ENCODE results near the gene WDR86. TPM values are rescaled to one million over a fixed set of nuclear protein-coding genes. Genes with fewer than 3 reads are reported as not detected.

Gene WDR86
- total RNA-seq, 1 experiment from 2014 or later, result not detected

DNA sequence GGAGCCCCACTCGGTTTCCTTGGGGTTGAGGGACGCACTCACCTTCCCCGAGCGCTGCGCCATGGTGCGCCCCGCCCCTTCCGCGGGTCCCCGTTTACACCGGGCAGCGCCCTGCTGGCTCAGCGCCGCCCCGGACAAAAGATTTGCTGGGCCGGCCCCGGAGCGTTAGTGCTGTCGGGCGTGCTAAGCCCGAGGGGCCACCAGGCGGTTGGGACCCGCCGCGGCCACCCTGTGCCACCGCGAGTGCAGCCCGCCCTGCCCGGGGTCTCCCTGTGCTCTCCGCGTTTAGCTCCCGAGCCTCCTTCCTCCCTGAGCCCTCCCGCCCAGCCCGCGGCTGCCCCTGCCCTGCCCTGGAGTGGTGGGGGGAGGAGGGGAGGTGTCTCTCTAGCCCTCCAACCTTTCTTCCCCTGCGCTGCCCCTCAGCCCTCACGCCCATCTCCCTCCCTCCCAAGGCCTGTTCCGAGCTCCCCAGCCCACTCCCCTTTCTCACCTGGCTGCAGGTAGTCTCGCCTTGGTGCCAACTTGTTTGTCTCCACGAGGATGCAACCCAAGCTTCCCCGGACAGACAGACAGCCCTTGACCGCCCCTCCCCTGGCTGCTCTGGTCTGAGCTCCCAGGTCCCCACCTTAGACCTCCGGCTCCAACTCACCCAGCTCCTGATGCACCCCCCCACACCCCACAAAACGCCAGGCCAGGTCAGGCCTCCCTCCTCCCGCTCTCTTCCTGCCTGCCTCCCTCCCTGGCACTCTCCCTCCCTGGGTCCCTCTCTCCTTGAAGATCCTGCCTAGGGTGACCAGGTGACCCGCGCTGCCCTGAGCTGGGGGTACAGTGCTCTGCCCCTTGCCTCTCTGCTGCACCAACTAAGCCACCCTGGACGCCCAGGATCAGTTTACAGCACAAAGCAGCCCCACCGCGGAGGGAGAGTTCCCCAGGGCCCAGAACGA lies 30.3 kb upstream of the WDR86 start, which contains the start of gene CRYGN:
Gene CRYGN (minus strand): TSS at position 287 of the 944 bp plus-strand sequence. CDS start 224 bp downstream, at position 63.
- no peak for DNase-seq (ENCODE audit: low spot score)

DNA sequence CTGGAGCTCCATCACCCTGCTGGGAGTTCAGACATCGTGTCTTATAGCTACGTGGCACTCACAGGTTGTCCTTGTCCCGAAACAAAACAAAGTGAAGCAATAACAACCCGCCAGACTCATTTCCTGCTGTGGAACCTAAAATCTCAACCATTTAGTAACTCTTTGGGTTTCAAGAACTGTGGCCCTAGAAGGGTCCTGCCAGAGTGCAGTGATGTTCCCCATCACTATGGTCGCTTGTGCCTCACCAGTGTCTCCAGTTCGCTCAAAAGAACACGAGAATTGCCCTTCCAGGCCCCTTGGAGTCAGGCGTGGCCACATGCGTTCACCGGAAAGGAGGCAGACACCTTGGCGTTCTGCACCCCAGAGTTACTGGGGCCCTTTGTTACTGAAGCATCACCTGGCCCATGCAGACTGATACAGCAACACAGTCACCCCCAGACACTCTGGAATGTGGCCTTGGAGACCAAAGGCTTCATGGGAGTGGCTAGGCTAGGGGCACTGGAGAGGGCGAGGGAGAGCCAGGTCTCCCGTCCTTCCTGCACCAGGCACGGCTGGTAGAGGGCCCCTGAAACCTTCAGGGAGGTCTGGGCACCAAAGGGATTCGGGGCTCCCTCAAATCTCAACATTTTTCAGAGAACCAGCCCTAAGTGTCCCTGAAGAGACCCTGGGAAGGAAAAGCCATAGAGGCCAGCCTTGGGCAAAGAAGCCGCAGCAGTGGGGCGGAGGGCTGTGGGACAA lies 29.2 kb upstream of the WDR86 start:
- DNase-seq (ENCODE audit: low spot score), result no peak

DNA sequence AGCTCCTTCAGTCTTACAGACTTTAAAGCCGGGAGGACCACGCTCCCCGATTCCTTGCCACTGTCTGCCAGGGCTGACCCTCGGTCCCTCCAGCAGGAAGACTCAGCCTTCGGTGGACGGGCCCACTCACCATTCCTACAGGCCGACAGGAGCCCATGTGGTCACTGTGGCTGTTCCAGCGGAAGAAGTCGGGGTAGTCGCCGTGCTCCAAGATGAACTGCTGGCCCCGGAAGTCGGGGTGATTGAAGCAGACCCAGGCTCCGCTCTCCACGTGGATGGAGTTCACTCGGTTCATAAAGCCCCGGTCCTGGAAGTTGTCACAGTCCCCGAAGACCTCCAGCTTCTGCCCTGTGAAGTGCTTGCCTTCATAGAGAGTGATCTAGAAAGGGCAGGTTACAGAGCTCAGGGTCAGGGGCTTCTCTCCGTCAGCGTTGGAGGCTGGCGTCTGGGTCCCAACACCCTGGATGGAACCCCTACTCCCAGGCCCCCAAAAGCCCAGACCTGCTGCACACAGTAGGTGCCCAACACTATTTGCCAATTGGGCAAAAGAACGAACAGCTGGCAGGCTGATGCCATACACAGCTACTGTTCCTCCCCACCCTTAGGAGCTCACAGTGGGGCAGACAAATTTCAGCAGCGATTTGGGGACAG lies 28.2 kb upstream of the WDR86 start:
- DNase-seq (ENCODE audit: low spot score), result no peak

DNA sequence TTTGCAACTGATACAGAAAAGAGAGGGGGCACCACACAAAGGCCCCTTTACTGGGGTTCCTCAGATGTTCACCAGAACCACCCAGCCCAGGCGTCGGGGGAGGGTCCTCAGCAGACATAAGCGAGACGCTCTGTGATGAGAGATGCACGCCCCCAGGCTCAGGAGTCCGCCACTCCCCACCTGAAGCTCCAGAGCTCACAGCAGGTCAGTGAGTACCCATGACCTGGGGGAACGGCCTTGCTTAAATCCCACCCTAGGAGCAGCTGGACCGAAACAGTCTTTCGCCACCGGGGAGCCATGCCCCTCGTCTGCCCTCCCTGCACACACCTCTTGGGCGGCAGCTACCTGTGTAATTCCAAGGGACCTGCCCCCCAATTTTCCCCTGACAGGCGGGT lies 27.3 kb upstream of the WDR86 start:
- no peak for DNase-seq (ENCODE audit: low spot score)

DNA sequence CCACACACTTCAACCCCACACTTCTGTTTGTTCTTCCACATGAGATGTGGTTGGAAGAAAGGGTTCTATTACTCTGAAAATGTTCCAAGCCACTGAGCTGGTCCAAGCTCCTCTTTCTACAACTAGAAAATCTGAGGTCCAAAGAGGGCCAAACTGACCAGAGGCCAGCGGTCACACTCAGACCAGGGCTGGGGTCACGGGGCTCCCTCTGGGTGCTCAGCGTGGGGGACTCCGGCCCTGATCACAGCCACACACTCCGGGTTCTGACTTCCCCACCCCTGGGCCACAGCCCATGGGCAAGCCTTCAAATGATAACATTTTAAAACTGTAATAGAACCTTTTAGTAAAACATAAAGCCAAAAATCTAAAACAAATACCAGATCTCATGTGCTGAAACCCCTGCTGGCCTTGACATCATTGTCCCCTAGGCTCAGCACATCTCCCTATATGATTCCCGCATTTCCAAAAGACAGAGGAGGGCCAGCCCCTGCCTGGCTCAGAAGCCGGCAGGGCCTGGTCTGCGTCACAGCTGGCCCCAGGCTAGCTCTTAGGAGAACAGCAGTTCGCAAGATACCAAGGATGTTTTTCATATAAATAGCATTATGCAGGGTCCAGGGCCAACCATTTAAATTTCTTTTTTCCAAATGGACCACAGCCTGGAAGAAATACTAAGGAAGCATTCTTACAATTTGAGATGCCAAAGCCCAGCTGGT lies 26.8 kb upstream of the WDR86 start:
- DNase-seq (ENCODE audit: low spot score), result no peak

DNA sequence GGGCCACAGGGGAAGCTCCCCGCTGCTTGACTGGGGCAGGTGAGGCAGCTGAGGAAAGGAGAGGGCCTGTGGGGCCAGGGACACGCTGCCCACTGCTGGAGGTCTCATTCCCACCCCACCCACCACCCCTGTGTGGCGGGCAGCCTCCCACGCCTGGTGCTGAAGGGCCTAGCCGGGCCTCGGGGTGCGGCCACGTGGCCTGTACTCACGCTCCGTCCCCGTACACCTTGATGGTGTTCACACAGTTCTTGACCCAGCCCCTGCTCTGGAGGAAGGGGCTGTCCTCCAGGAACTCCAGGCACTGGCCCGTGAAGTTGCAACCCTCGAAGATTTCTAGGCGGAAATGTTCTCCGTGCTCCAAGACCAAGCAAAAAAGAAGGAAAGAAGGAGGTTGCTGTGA lies 26.1 kb upstream of the WDR86 start:
- DNase-seq (ENCODE audit: low spot score), result no peak

DNA sequence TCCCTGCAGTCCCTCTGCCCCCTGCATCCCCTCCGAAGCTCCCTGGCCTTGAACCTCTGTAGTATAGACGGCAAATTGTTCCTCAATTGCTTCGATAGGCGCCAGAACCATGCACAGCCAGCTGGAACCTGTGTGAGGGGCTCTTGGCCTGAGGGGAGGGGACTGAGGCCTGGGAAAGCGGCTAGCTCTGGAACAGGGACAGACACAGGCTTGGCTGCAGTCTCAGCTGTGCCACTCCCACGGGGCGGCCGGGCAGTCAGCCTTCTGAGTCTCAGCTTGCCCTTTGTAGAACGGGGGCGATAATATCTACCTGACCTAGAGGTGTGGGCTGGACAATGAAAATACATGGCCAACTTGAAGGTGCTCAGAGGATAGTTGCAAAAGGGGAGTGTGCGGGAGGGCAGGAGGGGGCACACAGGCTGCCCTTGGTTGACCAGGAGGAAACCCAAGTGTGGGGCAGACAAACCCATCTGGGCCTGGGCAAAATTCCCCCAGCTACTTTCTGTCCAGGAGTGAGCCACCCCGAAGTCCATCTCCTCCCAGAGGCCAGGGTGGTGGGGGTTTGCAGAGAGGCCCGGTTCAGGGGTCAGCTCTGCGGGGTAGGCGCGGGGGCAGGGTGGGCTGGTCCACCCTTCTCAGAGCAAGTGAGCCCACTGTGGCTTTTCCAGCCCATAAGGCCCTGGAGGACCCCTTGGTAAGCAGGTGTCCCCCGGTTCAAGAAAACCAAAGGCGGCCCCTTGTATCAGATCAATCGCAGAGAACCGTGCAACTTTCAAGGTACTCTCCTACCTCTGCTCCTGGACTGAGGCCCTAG lies 25.5 kb upstream of the WDR86 start:
- DNase-seq (ENCODE audit: low spot score), result no peak

DNA sequence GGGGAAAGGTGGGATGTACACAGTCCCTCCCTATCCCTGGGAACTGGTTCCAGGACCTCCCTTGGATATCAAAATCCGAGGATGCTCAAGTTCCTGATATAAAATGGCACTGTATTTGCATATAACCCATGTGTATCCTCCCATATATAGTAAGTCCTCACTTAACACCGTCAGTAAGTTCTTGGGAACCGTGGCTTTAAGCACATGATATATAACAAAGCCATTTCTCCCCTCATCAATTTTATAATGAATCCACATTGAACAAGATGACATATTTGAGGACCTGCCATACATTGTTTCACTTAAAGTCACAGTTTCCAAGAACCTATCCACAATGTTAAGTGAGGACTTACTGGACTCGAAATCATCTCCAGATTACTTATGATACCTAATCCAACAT lies 24.7 kb upstream of the WDR86 start:
- no peak for DNase-seq (ENCODE audit: low spot score)

DNA sequence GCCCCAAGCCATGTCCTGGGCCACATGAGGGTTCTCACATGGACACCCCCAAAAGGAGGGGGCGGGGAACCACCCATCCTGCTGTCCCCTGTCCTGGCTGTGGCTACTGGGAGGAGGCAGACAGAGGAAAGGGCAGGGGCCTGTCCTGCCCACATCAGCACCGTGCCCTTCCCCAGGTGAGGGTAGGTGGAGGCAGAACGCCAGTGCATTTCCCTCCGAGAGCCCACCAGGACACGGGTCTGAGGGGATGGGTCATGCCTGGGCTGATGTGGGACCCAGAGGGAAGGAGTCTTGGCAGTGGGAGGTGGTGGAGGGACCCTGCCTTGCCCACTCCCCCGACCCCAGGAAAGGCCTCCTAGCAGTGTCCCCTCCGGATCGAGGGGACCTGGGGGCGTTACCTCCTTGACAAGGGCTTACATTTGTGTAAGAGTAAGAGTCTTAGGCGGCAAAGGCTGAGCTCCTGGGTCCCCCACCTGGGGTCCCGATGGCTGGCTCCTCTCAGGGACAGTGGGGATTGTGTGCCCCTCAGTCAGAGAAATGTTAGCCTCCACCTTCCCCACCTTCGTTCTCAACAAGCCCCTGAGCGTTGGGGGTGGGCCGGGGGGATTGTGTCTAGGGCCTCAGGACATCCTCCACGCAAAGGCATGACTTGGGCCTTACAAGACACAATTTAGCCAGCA lies 24.0 kb upstream of the WDR86 start:
- DNase-seq (ENCODE audit: low spot score), result no peak

DNA sequence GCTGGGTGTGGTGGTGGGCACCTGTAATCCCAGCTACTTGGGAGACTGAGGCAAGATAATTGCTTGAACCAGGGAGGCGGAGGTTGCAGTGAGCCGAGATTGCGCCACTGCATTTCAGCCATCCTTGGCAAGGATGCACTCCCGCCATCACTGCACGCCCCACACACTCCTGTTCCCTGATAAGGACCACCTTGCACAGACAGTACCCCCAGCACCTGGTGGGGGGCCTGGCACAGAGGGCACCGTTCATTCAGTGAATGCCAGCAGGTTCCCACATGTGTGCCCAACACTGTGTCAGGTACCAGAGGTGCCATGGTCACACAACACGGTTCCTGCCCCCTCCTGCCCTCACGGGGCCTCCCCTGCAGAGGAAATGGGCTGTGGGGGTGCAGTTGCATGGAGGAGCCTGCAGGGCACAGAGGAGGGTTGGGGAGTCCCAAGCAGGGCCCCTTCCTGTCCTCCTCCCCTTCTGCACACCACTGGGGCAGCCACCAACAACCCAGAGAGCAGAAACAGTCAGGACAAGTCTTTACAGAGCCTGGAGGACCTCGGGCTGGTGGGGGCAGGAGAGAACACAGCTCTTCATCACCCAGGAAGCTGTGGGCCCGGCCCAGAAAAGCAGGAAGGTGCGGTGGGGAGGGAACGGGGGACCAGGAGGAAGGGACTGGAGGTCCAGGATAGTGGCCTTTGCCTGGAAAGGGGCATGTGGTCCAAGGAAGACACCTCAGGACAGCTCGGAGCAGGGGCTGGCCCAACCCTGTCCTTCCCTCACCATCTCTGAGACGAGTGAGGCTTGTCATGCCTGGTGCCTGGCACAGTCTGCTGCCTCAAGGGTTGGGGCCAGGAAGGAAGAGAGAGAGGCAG lies 23.1 kb upstream of the WDR86 start:
- DNase-seq (ENCODE audit: low spot score), result no peak

DNA sequence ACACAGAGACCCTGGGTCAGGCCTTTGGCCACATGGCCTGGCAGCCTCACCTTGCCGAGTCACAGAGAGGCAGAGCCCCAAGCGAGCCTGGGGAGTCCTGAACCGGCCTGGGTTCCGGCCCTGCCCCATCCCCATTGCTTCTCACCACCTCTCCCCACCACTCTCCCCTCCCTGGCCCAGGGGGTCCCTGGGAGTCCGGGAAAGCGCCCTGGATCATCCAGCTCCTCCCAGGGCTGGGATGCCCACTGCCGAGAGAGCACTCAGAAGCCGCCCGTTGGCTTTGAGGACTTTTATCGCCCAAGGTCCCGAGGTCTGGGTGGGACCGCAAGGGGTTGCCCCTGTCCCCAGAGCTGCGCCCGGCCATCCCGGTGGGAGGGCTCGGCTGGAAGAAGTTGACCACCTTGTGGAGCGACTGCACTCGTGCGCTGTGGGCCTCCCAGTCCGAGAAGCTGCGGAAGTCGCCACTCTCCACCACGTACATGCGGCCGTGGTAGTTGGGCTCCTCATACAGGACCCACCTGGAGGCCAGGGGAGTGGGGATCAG lies 22.0 kb upstream of the WDR86 start:
- no peak for DNase-seq (ENCODE audit: low spot score)

DNA sequence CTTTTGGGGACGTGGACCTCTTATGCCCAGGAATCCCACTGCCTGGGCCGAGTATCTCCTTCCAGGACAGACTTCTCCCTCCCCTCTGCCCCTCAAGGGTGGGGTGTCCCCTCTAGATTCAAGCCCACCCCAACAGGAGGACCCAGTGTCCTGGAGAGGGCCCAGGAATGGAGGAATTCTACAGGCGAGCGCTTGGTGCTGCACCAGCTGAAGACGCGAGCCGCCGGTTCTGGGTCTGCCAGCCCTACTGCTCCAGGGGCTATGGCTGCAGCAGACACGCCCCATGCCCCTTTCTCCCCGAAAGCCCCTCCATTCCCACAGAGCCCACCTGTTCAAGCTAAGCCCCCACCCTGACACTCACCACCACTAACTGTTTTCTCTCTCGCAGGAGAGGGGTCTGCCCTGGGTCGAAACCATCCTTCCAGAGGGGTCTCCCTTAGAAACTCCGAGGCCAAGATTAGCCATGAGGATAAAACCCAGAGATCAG lies 21.5 kb upstream of the WDR86 start:
- DNase-seq (ENCODE audit: low spot score), result no peak

DNA sequence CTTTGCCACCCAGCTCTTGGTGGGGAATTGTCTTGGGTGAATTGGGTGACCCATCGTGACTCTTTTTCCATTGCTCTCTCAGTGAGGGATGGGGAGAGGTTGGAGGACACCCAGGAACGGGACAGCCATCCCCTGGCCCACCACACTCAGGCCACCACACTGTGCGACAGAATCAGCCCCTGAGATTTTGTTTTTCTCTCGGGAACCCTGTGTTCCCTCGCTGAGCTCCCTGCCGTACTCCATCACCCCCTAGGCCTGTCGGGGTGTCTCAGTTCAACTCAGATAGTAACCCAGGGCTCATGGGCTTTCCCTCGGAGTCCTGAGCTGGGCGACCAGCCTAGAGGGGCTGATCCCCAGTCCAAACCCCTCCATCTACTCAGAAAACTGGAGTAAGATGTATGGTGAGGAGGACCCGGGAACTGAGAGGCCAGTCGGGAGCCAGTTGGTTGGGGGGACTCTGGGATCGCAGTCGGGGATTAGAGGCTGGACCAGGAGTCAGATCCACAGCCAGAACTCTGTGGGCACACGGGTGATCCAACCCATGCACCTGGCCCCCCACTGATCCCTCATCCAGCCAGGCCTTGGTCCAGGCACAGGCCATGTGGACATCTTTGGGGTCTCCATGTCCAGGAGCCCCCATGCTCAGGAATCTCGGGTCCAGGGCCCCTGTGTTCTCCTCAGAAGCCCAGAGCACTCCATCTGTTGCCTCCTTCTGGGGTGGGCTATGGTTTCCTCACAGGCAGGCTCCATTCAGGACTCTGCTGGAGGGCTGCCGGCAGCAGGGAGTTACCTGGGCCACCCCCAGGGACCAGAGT lies 20.8 kb upstream of the WDR86 start:
- DNase-seq (ENCODE audit: low spot score), result no peak

DNA sequence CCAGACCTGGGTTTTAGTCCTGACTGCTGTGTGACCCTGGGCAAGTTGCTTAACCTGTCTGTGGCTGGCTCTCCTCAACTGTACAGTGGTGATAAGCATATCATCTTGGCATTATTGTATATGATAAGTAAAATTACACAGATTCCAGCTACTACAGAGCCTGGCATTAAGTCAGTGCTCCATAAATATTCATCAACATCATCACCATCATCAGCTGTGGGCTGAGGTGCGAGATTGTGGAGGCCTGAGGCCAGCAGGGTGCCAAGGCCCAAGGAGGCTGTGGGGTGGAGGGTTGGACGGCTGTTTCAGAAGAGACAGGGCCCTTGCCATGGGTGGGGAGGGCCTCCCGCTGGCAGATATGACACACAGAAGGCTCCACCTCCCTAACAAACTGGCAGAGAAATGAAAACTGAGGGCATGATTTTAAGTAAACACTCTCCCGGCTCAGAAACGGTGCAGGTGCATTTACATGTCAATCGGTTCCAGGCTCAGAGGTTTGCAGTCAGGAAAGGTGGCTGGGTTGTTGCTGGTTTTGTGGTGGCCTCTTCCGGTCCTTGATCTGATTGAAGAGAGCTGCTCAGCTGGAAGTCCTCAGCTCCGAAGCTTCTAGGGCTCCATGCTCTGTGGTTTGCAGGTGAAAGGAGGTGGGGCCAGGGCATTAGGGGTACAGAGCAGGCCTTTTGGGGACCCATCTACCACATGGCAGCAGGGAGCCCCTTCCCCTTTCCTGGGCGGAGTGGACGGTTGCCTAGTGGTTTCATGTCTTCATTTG lies 19.9 kb upstream of the WDR86 start:
- peak; percentile 67 for DNase-seq (ENCODE audit: low spot score)

DNA sequence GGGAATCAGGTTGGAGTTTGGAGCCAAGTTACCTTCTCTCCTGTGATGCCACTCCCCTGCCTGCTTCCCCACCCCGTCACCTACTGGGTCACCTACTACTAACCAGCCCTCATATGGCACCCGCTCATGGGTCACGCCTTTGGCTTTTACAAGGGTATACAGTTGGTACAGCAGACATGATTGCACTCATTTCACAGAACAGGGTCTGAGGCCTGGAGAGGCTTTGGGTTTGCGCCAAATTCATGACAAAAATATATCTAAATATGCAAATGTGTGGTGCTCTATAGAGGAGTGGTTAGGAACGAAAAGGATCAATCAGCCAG lies 19.4 kb upstream of the WDR86 start:
- no peak for DNase-seq (ENCODE audit: low spot score)

DNA sequence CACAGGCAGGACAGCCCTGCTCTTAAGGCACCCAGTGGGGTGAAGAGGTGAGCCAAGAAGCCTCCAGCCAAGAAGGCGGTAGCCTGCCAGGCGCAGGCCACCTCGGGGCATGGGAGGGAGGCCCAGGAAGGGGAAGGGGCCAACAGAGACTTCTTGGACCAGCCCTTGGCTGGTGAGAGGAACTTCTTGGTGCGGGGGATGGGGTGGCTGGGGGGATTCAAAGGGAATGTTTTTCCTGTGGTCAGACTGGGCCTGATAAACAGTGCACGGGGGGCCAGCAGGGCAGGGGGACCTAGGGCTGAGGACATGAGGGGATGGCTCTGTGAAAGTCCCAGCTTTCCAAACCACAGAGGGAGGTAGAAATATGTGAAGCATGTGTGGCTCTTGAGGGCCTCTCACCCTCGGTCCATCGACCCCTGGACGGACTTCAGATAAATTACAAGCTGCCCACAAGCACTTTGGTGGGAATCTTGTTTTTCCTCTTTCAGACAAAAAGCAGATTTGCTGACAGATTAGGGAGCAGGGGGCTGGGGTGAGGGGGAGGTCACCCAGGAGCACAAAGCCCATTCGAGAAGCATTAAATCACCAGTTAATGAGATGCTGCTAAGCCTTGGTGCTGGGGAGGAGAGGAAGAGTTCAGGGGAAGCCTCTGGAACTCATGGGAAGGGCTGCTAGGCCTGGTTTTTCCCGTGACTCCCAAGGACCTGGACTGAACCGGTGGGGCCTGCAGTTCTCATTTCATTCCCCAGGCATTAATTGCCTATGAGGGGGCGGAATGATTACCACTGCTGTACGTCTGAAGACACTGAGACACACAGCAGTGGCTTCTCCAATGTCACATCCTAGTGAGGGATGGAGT lies 18.8 kb upstream of the WDR86 start:
- peak; percentile 75 for DNase-seq (ENCODE audit: low spot score)
